Vagina (tissue), 2 donors: ENCODE results near the gene ERG. TPM values are rescaled to one million over a fixed set of nuclear protein-coding genes. Genes with fewer than 3 reads are reported as not detected.

Experiments used
- DNase-seq, 2 donors: peaks; one replicate each; pipeline ENCODE4 v3.0.0-alpha.2; 2017; ENCODE audit errors: extremely low spot score in 2 of 2
- H3K27ac ChIP-seq: fragments of 200-600 bp; sonication (generic); one replicate; pipeline ENCODE4 v1.5.1; 2019
- H3K27me3 ChIP-seq: fragments of 200-600 bp; sonication (generic); one replicate; pipeline ENCODE4 v1.5.1; 2019
- H3K36me3 ChIP-seq, 2 donors: fragments of 200-600 bp; sonication (generic); one replicate each; pipeline ENCODE4 v1.5.1; 2017 to 2019
- H3K4me1 ChIP-seq: fragments of 200-600 bp; sonication (generic); one replicate; pipeline ENCODE4 v1.5.1; 2019
- H3K4me3 ChIP-seq, 2 donors: fragments of 200-600 bp; sonication (generic); 1 replicate in 1 of 2; 2 replicates in 1 of 2; pipeline ENCODE4 v1.5.1; 2016 to 2019
- H3K9me3 ChIP-seq: fragments of 200-600 bp; sonication (generic); one replicate; pipeline ENCODE4 v1.5.1; 2019
- POLR2A ChIP-seq, 2 donors: fragments of 450-650 bp; IDR thresholded peaks; one replicate each; pipeline ENCODE4 v1.6.1; 2017; ENCODE audit warnings: antibody characterized with exemption in 2 of 2, mild to moderate bottlenecking in 2 of 2, moderate library complexity in 2 of 2
- POLR2AphosphoS5 ChIP-seq, 2 donors: sonication (generic); formaldehyde crosslinking; IDR thresholded peaks; one replicate each; pipeline ENCODE4 v1.9.0; 2017; ENCODE audit warnings: antibody characterized with exemption in 2 of 2, mild to moderate bottlenecking in 2 of 2, low read depth in 1 of 2; ENCODE audit not compliant: insufficient read depth in 1 of 2
- intact Hi-C: fragments of 100-400 bp; cut with DNase I; formaldehyde crosslinking; loops from one replicate; pipeline ENCODE4 v1.15.1; 2023
- total RNA-seq: library from RNA; depleted of rRNA; stranded (reverse); fragments of >200 nt; gene quantifications from one replicate; pipeline ENCODE4 v1.2.3, GENCODE V29; 2016
- TF ChIP-seq, protein P1 (sequence below), 3 experiments: fragments of 450-650 bp in 2 of 3; fragments of 200-600 bp in 1 of 3; sonication (generic) in 1 of 3; IDR thresholded peaks; one replicate each; pipeline ENCODE4 v1.5.1; 2017 to 2019; ENCODE audit warnings: antibody characterized with exemption in 3 of 3, mild to moderate bottlenecking in 2 of 3, moderate library complexity in 2 of 3

The ERG gene
- total RNA-seq, 1 donor from 2014 or later, result 20.9 TPM

DNA sequence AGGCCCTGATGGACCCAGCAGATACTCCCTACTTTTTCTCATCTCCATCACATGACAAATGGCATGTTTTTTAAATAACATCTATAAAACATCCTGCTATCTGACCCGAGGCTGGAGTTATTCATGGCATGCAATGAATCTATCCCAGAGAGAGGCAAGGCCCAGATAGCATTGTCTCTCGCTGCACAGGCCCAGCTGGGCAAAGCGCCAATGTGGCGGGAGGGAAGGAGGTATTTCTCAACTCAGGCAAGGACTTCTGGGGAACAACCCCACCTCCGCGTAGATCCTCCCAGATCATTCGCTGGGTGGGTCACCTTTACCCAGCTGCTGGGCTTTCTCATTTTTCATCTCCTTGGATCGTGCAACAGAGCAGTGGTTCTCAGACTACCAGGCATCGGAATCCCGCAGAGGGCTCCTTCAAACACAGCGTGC lies 59.8 kb downstream of the ERG start:
- no peak overlapping the region for H3K27ac ChIP-seq
- H3K4me3 ChIP-seq, result no peak overlapping the region
- intact Hi-C loops, result no loop called here
- H3K4me1 ChIP-seq, result peaks cover 6% of the 10 kb centered on the region
- TF ChIP-seq POLR2A (IDR thresholded peaks at IDR 0.05), result no peak
- TF ChIP-seq, protein P1, sequence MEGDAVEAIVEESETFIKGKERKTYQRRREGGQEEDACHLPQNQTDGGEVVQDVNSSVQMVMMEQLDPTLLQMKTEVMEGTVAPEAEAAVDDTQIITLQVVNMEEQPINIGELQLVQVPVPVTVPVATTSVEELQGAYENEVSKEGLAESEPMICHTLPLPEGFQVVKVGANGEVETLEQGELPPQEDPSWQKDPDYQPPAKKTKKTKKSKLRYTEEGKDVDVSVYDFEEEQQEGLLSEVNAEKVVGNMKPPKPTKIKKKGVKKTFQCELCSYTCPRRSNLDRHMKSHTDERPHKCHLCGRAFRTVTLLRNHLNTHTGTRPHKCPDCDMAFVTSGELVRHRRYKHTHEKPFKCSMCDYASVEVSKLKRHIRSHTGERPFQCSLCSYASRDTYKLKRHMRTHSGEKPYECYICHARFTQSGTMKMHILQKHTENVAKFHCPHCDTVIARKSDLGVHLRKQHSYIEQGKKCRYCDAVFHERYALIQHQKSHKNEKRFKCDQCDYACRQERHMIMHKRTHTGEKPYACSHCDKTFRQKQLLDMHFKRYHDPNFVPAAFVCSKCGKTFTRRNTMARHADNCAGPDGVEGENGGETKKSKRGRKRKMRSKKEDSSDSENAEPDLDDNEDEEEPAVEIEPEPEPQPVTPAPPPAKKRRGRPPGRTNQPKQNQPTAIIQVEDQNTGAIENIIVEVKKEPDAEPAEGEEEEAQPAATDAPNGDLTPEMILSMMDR (IDR thresholded peaks at IDR 0.05), result no peak
- no peaks in the 10 kb centered on the region for H3K9me3 ChIP-seq
- DNase-seq, result no peak
- H3K36me3 ChIP-seq, result no peaks in the 10 kb centered on the region
- H3K27me3 ChIP-seq, result no peaks in the 10 kb centered on the region

DNA sequence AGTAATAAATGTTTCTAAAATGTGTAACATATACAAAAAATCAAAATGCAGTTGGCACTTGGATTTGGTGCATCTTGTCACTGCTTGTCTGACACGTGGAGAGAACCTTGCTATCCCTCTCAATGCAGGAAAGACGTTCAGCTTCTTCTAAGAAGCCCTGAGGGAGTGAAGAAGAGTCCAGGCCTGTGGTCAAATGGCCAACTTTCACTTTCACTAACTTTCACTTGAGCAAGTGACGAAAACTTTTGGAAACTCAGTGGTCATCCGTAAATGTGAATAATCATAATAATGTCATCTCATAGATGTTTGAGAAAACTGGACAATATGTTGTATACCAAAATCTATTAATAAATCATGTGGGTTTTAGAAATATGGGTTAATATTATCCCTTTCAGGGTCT lies 61.9 kb downstream of the ERG start:
- H3K4me1 ChIP-seq, result peaks cover 6% of the 10 kb centered on the region
- TF ChIP-seq, protein P1 (IDR thresholded peaks at IDR 0.05), result no peak
- TF ChIP-seq POLR2AphosphoS5 (IDR thresholded peaks at IDR 0.05; ENCODE audit: insufficient read depth in 1 of 2, low read depth in 1 of 2), result no peak
- no peak for TF ChIP-seq POLR2A (IDR thresholded peaks at IDR 0.05)
- no peaks in the 10 kb centered on the region for H3K27me3 ChIP-seq
- H3K4me3 ChIP-seq, result no peak overlapping the region
- H3K9me3 ChIP-seq, result no peaks in the 10 kb centered on the region
- intact Hi-C loops, result no loop called here
- H3K27ac ChIP-seq, result no peak overlapping the region
- no peak for DNase-seq
- no peaks in the 10 kb centered on the region for H3K36me3 ChIP-seq

DNA sequence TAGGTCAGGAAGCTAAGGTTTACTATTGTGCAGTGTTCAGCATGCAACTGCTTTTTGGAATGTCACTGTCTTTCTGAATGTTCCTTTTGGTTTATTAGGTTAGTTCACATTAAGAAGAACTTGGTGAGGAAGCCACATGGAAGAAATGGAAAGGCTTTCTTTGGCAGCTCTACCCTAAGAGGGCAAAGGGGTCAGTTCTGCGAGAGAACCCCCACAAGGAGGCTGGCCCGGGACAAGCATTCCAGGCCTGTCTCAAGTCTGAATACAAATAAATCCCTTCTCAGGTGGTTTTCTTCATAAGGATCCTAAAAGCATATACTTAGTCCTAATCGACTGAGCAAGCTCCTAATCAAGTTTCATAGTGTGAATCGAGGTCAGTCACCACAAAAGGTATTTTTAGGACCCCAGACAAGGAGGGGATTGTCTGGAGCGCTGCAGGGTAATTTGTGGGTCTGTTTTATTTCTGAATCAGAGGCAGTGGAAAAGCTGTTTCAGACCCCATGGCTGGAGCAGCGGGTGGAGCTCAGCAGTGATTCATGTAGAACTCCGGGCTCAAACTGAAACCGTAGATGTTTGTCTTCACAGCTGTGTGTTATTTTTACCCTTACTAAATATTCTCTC lies 63.3 kb downstream of the ERG start:
- no peak overlapping the region for H3K4me3 ChIP-seq
- no peaks in the 10 kb centered on the region for H3K9me3 ChIP-seq
- no peaks in the 10 kb centered on the region for H3K36me3 ChIP-seq
- DNase-seq, result no peak
- no peak overlapping the region for H3K27ac ChIP-seq
- no peaks in the 10 kb centered on the region for H3K27me3 ChIP-seq
- H3K4me1 ChIP-seq, result peaks cover 6% of the 10 kb centered on the region
- intact Hi-C loops, result no loop called here
- TF ChIP-seq, protein P1 (IDR thresholded peaks at IDR 0.05), result no peak
- no peak for TF ChIP-seq POLR2AphosphoS5 (IDR thresholded peaks at IDR 0.05; ENCODE audit: insufficient read depth in 1 of 2, low read depth in 1 of 2)
- no peak for TF ChIP-seq POLR2A (IDR thresholded peaks at IDR 0.05)

DNA sequence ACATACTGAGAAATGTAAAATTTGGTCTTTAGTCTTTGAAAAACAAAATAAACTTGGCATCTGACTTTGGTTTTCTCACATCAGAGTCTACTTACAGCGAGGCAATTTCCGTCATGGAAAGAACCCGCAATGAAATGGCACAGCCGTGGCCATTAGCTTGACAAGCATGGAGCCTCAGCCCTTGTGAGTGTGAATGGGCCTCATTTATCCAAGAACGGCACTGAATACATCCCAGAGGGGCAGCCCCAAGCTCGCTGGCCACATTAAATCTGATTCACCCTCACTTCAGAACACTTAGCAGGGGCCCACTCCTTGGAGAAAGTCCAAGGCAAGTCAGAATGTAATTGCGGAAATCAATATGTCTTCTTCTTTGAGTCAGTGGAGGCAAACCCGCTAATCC lies 64.8 kb downstream of the ERG start:
- Histone ChIP-seq H3K36me3 (no peaks in the 10 kb centered on the region), H3K4me1 (peaks cover 6% of the 10 kb centered on the region), H3K27me3 (no peaks in the 10 kb centered on the region), H3K9me3 (no peaks in the 10 kb centered on the region), H3K4me3 (no peak overlapping the region), H3K27ac (no peak overlapping the region)
- intact Hi-C loops, result no loop called here
- TF ChIP-seq POLR2A (IDR thresholded peaks at IDR 0.05), result no peak
- TF ChIP-seq, protein P1 (IDR thresholded peaks at IDR 0.05), result no peak
- no peak for TF ChIP-seq POLR2AphosphoS5 (IDR thresholded peaks at IDR 0.05; ENCODE audit: insufficient read depth in 1 of 2, low read depth in 1 of 2)
- DNase-seq, result no peak

DNA sequence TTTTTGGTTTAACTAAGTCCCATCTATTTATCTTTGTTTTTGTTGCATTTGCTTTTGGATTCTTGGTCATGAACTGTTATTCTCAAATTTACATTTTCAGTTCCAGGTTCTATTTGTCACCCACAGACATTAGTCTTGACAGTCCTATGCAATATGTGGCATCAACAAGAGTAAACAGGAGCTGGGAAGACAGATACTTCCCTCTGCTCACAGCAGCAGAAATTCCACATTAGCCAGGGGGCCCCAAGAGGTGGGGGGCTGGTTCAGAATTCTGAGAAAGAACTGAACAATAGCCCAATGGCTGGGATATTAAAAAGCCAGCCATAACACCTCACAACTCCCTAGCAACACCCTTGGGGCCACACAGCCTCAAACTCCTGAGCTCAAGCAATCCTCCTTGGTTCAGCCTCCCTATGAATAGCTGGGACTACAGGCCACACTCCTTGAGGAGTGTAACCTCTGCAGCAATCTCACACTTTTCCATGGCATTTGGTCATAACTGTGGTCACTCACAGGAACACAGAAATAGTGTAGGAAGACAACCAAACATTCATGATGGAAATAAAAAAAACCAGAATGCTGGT lies 67.8 kb downstream of the ERG start:
- intact Hi-C loops, result no loop called here
- no peak overlapping the region for H3K27ac ChIP-seq
- H3K27me3 ChIP-seq, result no peaks in the 10 kb centered on the region
- H3K36me3 ChIP-seq, result no peaks in the 10 kb centered on the region
- TF ChIP-seq POLR2AphosphoS5 (IDR thresholded peaks at IDR 0.05; ENCODE audit: insufficient read depth in 1 of 2, low read depth in 1 of 2) (no peak), POLR2A (IDR thresholded peaks at IDR 0.05) (no peak)
- TF ChIP-seq, protein P1 (IDR thresholded peaks at IDR 0.05), result no peak
- H3K9me3 ChIP-seq, result no peaks in the 10 kb centered on the region
- H3K4me1 ChIP-seq, result peaks cover 3% of the 10 kb centered on the region
- H3K4me3 ChIP-seq, result no peak overlapping the region
- DNase-seq, result no peak
